ENCODE results near the gene BORCS6.
A peak's percentile ranks its signal among the peaks of the same experiment; 100 is the strongest.

Gene BORCS6

GRCh38 chr17:8154608-8155155 is 35.3 kb downstream of the BORCS6 start:
- DNase-seq (ENCODE audit: low spot score), result no peak

GRCh38 chr17:8153957-8154607 is 35.9 kb downstream of the BORCS6 start:
- DNase-seq (ENCODE audit: low spot score), result peak; percentile 81

GRCh38 chr17:8153525-8153956 is 36.4 kb downstream of the BORCS6 start:
- no peak for DNase-seq (ENCODE audit: low spot score)

GRCh38 chr17:8153031-8153451 is 36.9 kb downstream of the BORCS6 start:
- DNase-seq (ENCODE audit: low spot score), result no peak

- peak; percentile 89 for DNase-seq (ENCODE audit: low spot score)
These were observed 37.7 kb downstream of the BORCS6 start, which contains the start of gene PER1 for GRCh38 chr17:8152112-8152775. Gene PER1 (minus strand): TSS chr17:8152404. CDS start chr17:8150706, 1,698 bp downstream.

- no peak for DNase-seq (ENCODE audit: low spot score)
These were observed 38.3 kb downstream of the BORCS6 start for GRCh38 chr17:8151641-8152111.

- DNase-seq (ENCODE audit: low spot score), result peak; percentile 85
These were observed 38.8 kb downstream of the BORCS6 start for GRCh38 chr17:8151120-8151640.

GRCh38 chr17:8150194-8151119 is 39.5 kb downstream of the BORCS6 start:
- DNase-seq (ENCODE audit: low spot score), result no peak

- no peak for DNase-seq (ENCODE audit: low spot score)
These were observed 40.4 kb downstream of the BORCS6 start for GRCh38 chr17:8149419-8150193.

GRCh38 chr17:8148560-8148959 is 41.4 kb downstream of the BORCS6 start:
- DNase-seq (ENCODE audit: low spot score), result no peak

- DNase-seq (ENCODE audit: low spot score), result no peak
These were observed 42.1 kb downstream of the BORCS6 start for GRCh38 chr17:8147805-8148404.

- DNase-seq (ENCODE audit: low spot score), result no peak
These were observed 42.7 kb downstream of the BORCS6 start for GRCh38 chr17:8147141-8147804.

- DNase-seq (ENCODE audit: low spot score), result no peak
These were observed 43.4 kb downstream of the BORCS6 start for GRCh38 chr17:8146381-8147140.

GRCh38 chr17:8145811-8146210 is 44.2 kb downstream of the BORCS6 start:
- no peak for DNase-seq (ENCODE audit: low spot score)

- DNase-seq (ENCODE audit: low spot score), result no peak
These were observed 45.4 kb downstream of the BORCS6 start for GRCh38 chr17:8144401-8145231.

GRCh38 chr17:8143581-8144400 is 46.2 kb downstream of the BORCS6 start:
- DNase-seq (ENCODE audit: low spot score), result no peak

- DNase-seq (ENCODE audit: low spot score), result no peak
These were observed 46.9 kb downstream of the BORCS6 start for GRCh38 chr17:8142887-8143580.

All from CD4-positive, alpha-beta T cell treated with Interleukin-15 for 4 hours (primary cell).